ENCODE results near the gene ZNF160.
"Not testable (repeated sequence)": the region's sequence is repeated elsewhere in the genome, so short reads cannot be mapped to it uniquely, and the experiment has no call there.

ZNF160 gene

GRCh38 chr19:53103234-53104203 lies at the start of gene ZNF160:
ZNF160 (minus strand) TSS chr19:53103422; CDS start chr19:53086276, 17,146 bp downstream.
- DNase-seq = peak; percentile 96

GRCh38 chr19:53147645-53148044 lies 44.4 kb upstream of the ZNF160 start:
- DNase-seq = no peak

GRCh38 chr19:53140351-53140750 lies 37.1 kb upstream of the ZNF160 start:
- DNase-seq = no peak

- DNase-seq = no peak
Measured at GRCh38 chr19:53136432-53136831, 33.2 kb upstream of the ZNF160 start.

GRCh38 chr19:53132141-53132991 lies 29.1 kb upstream of the ZNF160 start, which contains the start of gene ZNF415:
ZNF415 (minus strand) TSS chr19:53132910; CDS start chr19:53122676, 10,234 bp downstream.
- peak; percentile 34 for DNase-seq

- DNase-seq = no peak
Measured at GRCh38 chr19:53131727-53132126, 28.5 kb upstream of the ZNF160 start.

GRCh38 chr19:53131085-53131590 lies 27.9 kb upstream of the ZNF160 start:
- no peak for DNase-seq

GRCh38 chr19:53130506-53130905 lies 27.3 kb upstream of the ZNF160 start:
- DNase-seq = no peak

GRCh38 chr19:53126733-53127526 lies 23.7 kb upstream of the ZNF160 start:
- DNase-seq = not testable (repeated sequence)

GRCh38 chr19:53123400-53123799 lies 20.2 kb upstream of the ZNF160 start:
- no peak for DNase-seq

- DNase-seq = no peak
Measured at GRCh38 chr19:53112286-53112685, 9.1 kb upstream of the ZNF160 start.

- DNase-seq = no peak
Measured at GRCh38 chr19:53109527-53109926, 6.3 kb upstream of the ZNF160 start.

- DNase-seq = peak; percentile 5
Measured at GRCh38 chr19:53102756-53103233, 427 bp downstream of the ZNF160 start.

- no peak for DNase-seq
Measured at GRCh38 chr19:53102206-53102755, 941 bp downstream of the ZNF160 start.

- DNase-seq = no peak
Measured at GRCh38 chr19:53101518-53101917, 1.7 kb downstream of the ZNF160 start.

GRCh38 chr19:53098570-53098969 lies 4.7 kb downstream of the ZNF160 start:
- DNase-seq = not testable (repeated sequence)

- DNase-seq = not testable (repeated sequence)
Measured at GRCh38 chr19:53096982-53097690, 6.1 kb downstream of the ZNF160 start.

- DNase-seq = not testable (repeated sequence)
Measured at GRCh38 chr19:53096579-53096978, 6.6 kb downstream of the ZNF160 start.

GRCh38 chr19:53094754-53095575 lies 8.3 kb downstream of the ZNF160 start:
- DNase-seq = no peak

GRCh38 chr19:53092723-53093122 lies 10.5 kb downstream of the ZNF160 start:
- no peak for DNase-seq

All from GDM1 (cell line).